ENCODE measurements around the gene RAB36.

Gene RAB36

GRCh38 chr22:23196165-23196564, 50.9 kb downstream of the RAB36 start:
- peaks cover 0 to 75% (median 42%) of the 10 kb centered on the region in 4 experiments for H3K4me1 ChIP-seq (ENCODE audit: control extremely low read depth in 1 of 4, control insufficient read depth in 4 of 4, insufficient read depth in 4 of 4, low read length in 3 of 4)
- no peak for DNase-seq
- WGBS (ENCODE audit: insufficient coverage), result 80% methylated on average over 11 of the region's 11 CpGs
- no peaks in the 10 kb centered on the region for H3K27me3 ChIP-seq (replicated peaks in 2 of 5; ENCODE audit: control insufficient read depth in 4 of 5, insufficient read depth in 5 of 5, low read length in 4 of 5)
- no peaks in the 10 kb centered on the region for H3K9me3 ChIP-seq (ENCODE audit: control extremely low read depth in 1 of 5, control insufficient read depth in 4 of 5, insufficient read depth in 2 of 5, low read depth in 1 of 5, low read length in 4 of 5)
- H3K27ac ChIP-seq (ENCODE audit: insufficient read depth in 1 of 2, low read depth in 1 of 2, low read length in 2 of 2, poor library complexity in 1 of 2, severe bottlenecking in 2 of 2), result peak overlapping the region in 1 of 2 experiments; percentile 78
- no peak overlapping the region for H3K4me3 ChIP-seq (ENCODE audit: control insufficient read depth in 1 of 7, extremely low read depth in 1 of 7, insufficient read depth in 4 of 7, low read depth in 2 of 7, low read length in 6 of 7)
- CTCF ChIA-PET, result interaction anchor here (0.9 to 1.7 kb wide), 3 partner anchors 10 to 16 kb away, joined by 3 to 4 read pairs (median 4); no protein-coding TSS in a partner anchor
- peaks cover 8 to 60% (median 36%) of the 10 kb centered on the region in 4 experiments for H3K36me3 ChIP-seq (ENCODE audit: control insufficient read depth in 4 of 4, insufficient read depth in 4 of 4, low read length in 3 of 4)
- POLR2A ChIA-PET, result no interaction called here

GRCh38 chr22:23197836-23198235, 52.6 kb downstream of the RAB36 start:
- Histone ChIP-seq H3K27ac (ENCODE audit: insufficient read depth in 1 of 2, low read depth in 1 of 2, low read length in 2 of 2, poor library complexity in 1 of 2, severe bottlenecking in 2 of 2) (peak overlapping the region; percentile 40 to 78), H3K27me3 (replicated peaks in 2 of 5; ENCODE audit: control insufficient read depth in 4 of 5, insufficient read depth in 5 of 5, low read length in 4 of 5) (no peaks in the 10 kb centered on the region), H3K4me1 (ENCODE audit: control extremely low read depth in 1 of 4, control insufficient read depth in 4 of 4, insufficient read depth in 4 of 4, low read length in 3 of 4) (peaks cover 0 to 66% (median 28%) of the 10 kb centered on the region in 4 experiments), H3K9me3 (ENCODE audit: control extremely low read depth in 1 of 5, control insufficient read depth in 4 of 5, insufficient read depth in 2 of 5, low read depth in 1 of 5, low read length in 4 of 5) (no peaks in the 10 kb centered on the region), H3K4me3 (ENCODE audit: control insufficient read depth in 1 of 7, extremely low read depth in 1 of 7, insufficient read depth in 4 of 7, low read depth in 2 of 7, low read length in 6 of 7) (no peak overlapping the region), H3K36me3 (ENCODE audit: control insufficient read depth in 4 of 4, insufficient read depth in 4 of 4, low read length in 3 of 4) (peaks cover 4 to 47% (median 28%) of the 10 kb centered on the region in 4 experiments)
- DNase-seq, result no peak
- 93% methylated on average over 7 of the region's 8 CpGs for WGBS (ENCODE audit: insufficient coverage)
- POLR2A ChIA-PET, result no interaction called here
- CTCF ChIA-PET, result no interaction called here

- H3K4me1 ChIP-seq (ENCODE audit: control extremely low read depth in 1 of 4, control insufficient read depth in 4 of 4, insufficient read depth in 4 of 4, low read length in 3 of 4), result peaks cover 0 to 66% (median 28%) of the 10 kb centered on the region in 4 experiments
- peaks cover 6 to 49% (median 30%) of the 10 kb centered on the region in 4 experiments for H3K36me3 ChIP-seq (ENCODE audit: control insufficient read depth in 4 of 4, insufficient read depth in 4 of 4, low read length in 3 of 4)
- CTCF ChIA-PET, result interaction anchor here (0.9 to 1.2 kb wide), 3 partner anchors 8 to 22 kb away, joined by 4 to 7 read pairs (median 6); no protein-coding TSS in a partner anchor
- 28% methylated on average over 2 of the region's 8 CpGs for WGBS (ENCODE audit: insufficient coverage)
- no peak for DNase-seq
- H3K27me3 ChIP-seq (replicated peaks in 2 of 5; ENCODE audit: control insufficient read depth in 4 of 5, insufficient read depth in 5 of 5, low read length in 4 of 5), result no peaks in the 10 kb centered on the region
- H3K9me3 ChIP-seq (ENCODE audit: control extremely low read depth in 1 of 5, control insufficient read depth in 4 of 5, insufficient read depth in 2 of 5, low read depth in 1 of 5, low read length in 4 of 5), result no peaks in the 10 kb centered on the region
- no peak overlapping the region for H3K4me3 ChIP-seq (ENCODE audit: control insufficient read depth in 1 of 7, extremely low read depth in 1 of 7, insufficient read depth in 4 of 7, low read depth in 2 of 7, low read length in 6 of 7)
- H3K27ac ChIP-seq (ENCODE audit: insufficient read depth in 1 of 2, low read depth in 1 of 2, low read length in 2 of 2, poor library complexity in 1 of 2, severe bottlenecking in 2 of 2), result peak overlapping the region in 1 of 2 experiments; percentile 64
- POLR2A ChIA-PET, result interaction anchor here (0.7 to 1.2 kb wide), 2 partner anchors 8 to 16 kb away, joined by 4 read pairs; no protein-coding TSS in a partner anchor
Measured at GRCh38 chr22:23199159-23199558, 53.9 kb downstream of the RAB36 start.

- no peaks in the 10 kb centered on the region for H3K9me3 ChIP-seq (ENCODE audit: control extremely low read depth in 1 of 5, control insufficient read depth in 4 of 5, insufficient read depth in 2 of 5, low read depth in 1 of 5, low read length in 4 of 5)
- DNase-seq, result no peak
- peak overlapping the region; percentile 46 to 53 for H3K27ac ChIP-seq (ENCODE audit: insufficient read depth in 1 of 2, low read depth in 1 of 2, low read length in 2 of 2, poor library complexity in 1 of 2, severe bottlenecking in 2 of 2)
- peaks cover 0 to 75% (median 32%) of the 10 kb centered on the region in 4 experiments for H3K4me1 ChIP-seq (ENCODE audit: control extremely low read depth in 1 of 4, control insufficient read depth in 4 of 4, insufficient read depth in 4 of 4, low read length in 3 of 4)
- peaks cover 6 to 62% (median 42%) of the 10 kb centered on the region in 4 experiments for H3K36me3 ChIP-seq (ENCODE audit: control insufficient read depth in 4 of 4, insufficient read depth in 4 of 4, low read length in 3 of 4)
- ChIA-PET CTCF (interaction anchor here (1.1 to 1.6 kb wide), 4 partner anchors 12 to 89 kb away, joined by 4 to 6 read pairs (median 5); no protein-coding TSS in a partner anchor), POLR2A (interaction anchor here (1.1 to 1.5 kb wide), 2 partner anchors 9 to 17 kb away, joined by 3 to 4 read pairs; no protein-coding TSS in a partner anchor)
- 68% methylated on average over 5 of the region's 5 CpGs for WGBS (ENCODE audit: insufficient coverage)
- H3K27me3 ChIP-seq (replicated peaks in 2 of 5; ENCODE audit: control insufficient read depth in 4 of 5, insufficient read depth in 5 of 5, low read length in 4 of 5), result no peaks in the 10 kb centered on the region
- H3K4me3 ChIP-seq (ENCODE audit: control insufficient read depth in 1 of 7, extremely low read depth in 1 of 7, insufficient read depth in 4 of 7, low read depth in 2 of 7, low read length in 6 of 7), result no peak overlapping the region
Measured at GRCh38 chr22:23200898-23201297, 55.6 kb downstream of the RAB36 start.

- no peak overlapping the region for H3K4me3 ChIP-seq (ENCODE audit: control insufficient read depth in 1 of 7, extremely low read depth in 1 of 7, insufficient read depth in 4 of 7, low read depth in 2 of 7, low read length in 6 of 7)
- ChIA-PET CTCF (interaction anchor here (0.8 to 2.0 kb wide), 7 partner anchors 13 to 82 kb away, joined by 3 to 7 read pairs (median 3); no protein-coding TSS in a partner anchor), POLR2A (no interaction called here)
- peaks cover 8 to 61% (median 45%) of the 10 kb centered on the region in 4 experiments for H3K36me3 ChIP-seq (ENCODE audit: control insufficient read depth in 4 of 4, insufficient read depth in 4 of 4, low read length in 3 of 4)
- DNase-seq, result no peak
- no peaks in the 10 kb centered on the region for H3K9me3 ChIP-seq (ENCODE audit: control extremely low read depth in 1 of 5, control insufficient read depth in 4 of 5, insufficient read depth in 2 of 5, low read depth in 1 of 5, low read length in 4 of 5)
- 100% methylated on average over 1 of the region's 4 CpGs for WGBS (ENCODE audit: insufficient coverage)
- H3K4me1 ChIP-seq (ENCODE audit: control extremely low read depth in 1 of 4, control insufficient read depth in 4 of 4, insufficient read depth in 4 of 4, low read length in 3 of 4), result peaks cover 0 to 62% (median 26%) of the 10 kb centered on the region in 4 experiments
- H3K27ac ChIP-seq (ENCODE audit: insufficient read depth in 1 of 2, low read depth in 1 of 2, low read length in 2 of 2, poor library complexity in 1 of 2, severe bottlenecking in 2 of 2), result peak overlapping the region in 1 of 2 experiments; percentile 54
- no peaks in the 10 kb centered on the region for H3K27me3 ChIP-seq (replicated peaks in 2 of 5; ENCODE audit: control insufficient read depth in 4 of 5, insufficient read depth in 5 of 5, low read length in 4 of 5)
Measured at GRCh38 chr22:23202812-23203451, 57.7 kb downstream of the RAB36 start.

GRCh38 chr22:23203452-23204124, 58.3 kb downstream of the RAB36 start:
- H3K4me3 ChIP-seq (ENCODE audit: control insufficient read depth in 1 of 7, extremely low read depth in 1 of 7, insufficient read depth in 4 of 7, low read depth in 2 of 7, low read length in 6 of 7), result no peak overlapping the region
- WGBS (ENCODE audit: insufficient coverage), result 90% methylated on average over 5 of the region's 7 CpGs
- CTCF ChIA-PET, result interaction anchor here (0.7 to 2.0 kb wide), 7 partner anchors 12 to 82 kb away, joined by 3 to 7 read pairs (median 3); no protein-coding TSS in a partner anchor
- H3K36me3 ChIP-seq (ENCODE audit: control insufficient read depth in 4 of 4, insufficient read depth in 4 of 4, low read length in 3 of 4), result peaks cover 8 to 61% (median 41%) of the 10 kb centered on the region in 4 experiments
- POLR2A ChIA-PET, result no interaction called here
- H3K4me1 ChIP-seq (ENCODE audit: control extremely low read depth in 1 of 4, control insufficient read depth in 4 of 4, insufficient read depth in 4 of 4, low read length in 3 of 4), result peaks cover 0 to 57% (median 22%) of the 10 kb centered on the region in 4 experiments
- peak overlapping the region in 1 of 2 experiments; percentile 54 for H3K27ac ChIP-seq (ENCODE audit: insufficient read depth in 1 of 2, low read depth in 1 of 2, low read length in 2 of 2, poor library complexity in 1 of 2, severe bottlenecking in 2 of 2)
- no peak for DNase-seq
- H3K9me3 ChIP-seq (ENCODE audit: control extremely low read depth in 1 of 5, control insufficient read depth in 4 of 5, insufficient read depth in 2 of 5, low read depth in 1 of 5, low read length in 4 of 5), result no peaks in the 10 kb centered on the region
- H3K27me3 ChIP-seq (replicated peaks in 2 of 5; ENCODE audit: control insufficient read depth in 4 of 5, insufficient read depth in 5 of 5, low read length in 4 of 5), result no peaks in the 10 kb centered on the region
